Stimulated activated naive CD4-positive, alpha-beta T cell treated with Interleukin-2 at 50 U/mL for 16 hours (primary cell): Measurements from ENCODE around the gene NPNT.

Experiments used
- DNase-seq: peaks from one replicate; lab custom pipeline; 2025; lab: John Stamatoyannopoulos, UW

NPNT gene

GRCh38 chr4:105969575-105969974 lies 74.3 kb downstream of the NPNT start:
- no peak for DNase-seq

DNA sequence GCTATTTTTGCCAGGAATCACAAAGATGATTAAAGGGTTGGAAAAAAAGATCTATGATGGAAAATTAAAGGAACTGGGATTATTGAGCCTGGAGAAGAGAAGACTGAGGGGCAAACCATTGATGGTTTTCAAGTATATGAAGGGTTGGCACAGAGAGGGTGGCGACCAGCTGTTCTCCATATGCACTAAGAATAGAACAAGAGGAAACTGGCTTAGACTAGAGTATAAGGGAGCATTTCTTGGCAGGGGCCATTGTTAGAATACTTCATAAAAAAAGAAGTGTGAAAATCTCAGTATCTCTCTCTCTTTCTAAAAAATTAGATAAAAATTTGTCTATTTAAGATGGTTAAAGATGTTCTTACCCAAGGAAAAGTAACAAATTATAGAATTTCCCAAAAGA lies 75.1 kb downstream of the NPNT start:
- DNase-seq: no peak

GRCh38 chr4:105971036-105971435 lies 75.8 kb downstream of the NPNT start:
- DNase-seq: no peak

DNA sequence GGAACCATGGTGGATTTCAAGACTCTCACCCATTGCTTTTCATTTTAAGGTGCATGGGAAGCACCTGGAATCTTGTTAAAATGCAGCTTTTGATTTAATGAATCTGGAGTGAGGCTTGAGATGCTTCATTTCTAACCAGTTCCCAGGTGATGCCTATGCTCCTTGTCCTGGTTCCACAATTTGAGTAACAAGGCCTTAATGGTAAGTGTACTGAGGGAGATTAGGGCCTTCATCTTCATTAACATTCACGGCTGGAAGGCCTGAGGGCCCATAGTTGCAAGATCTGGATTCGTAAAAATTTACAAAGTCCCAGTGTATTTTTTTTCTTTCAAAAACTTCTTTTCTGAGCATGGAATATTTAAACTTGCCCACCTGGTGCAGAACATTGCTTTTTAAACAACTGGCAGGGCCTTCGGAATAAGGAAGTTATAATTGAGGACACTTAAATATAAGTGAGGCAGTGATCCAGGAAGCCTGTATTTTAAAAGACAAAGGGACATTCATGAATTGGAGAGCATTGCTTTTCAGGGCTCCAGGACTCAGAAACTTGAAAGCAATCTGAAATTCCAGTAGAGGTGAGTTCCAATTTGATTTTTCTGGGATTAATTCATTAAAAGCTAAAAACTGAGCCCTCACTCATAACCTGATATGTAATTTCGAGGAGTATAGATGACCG lies 77.8 kb downstream of the NPNT start:
- no peak for DNase-seq

GRCh38 chr4:105976915-105977314 lies 81.6 kb downstream of the NPNT start:
- no peak for DNase-seq

DNA sequence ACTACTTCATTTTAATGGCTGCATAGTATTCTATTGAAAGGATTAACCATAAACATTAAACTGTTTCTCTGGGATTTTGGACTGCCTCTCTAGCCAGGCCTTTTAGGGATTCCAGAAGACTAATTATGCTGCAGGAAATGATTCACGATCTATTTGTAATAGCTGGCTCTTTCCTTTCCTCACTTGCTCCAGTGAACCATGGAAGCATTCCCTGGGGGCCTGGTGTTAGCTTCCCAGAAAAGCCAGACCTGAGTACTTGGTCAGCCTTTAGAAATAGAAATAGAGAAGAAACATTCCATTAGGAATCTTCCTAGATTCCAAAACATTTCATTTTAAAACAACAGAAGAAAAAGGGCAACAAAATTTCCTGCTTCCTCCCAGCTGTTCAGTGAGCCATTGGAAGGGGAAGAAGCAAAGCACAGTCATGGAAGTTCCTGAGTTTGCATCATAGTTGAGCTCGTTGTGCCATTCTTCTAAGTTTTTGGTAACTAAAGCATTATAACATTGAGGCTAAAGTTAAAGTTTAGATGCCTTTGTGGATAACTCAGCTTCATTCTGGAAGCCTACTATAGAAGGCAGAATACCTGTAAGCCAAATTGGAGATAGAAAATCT lies 83.5 kb downstream of the NPNT start:
- no peak for DNase-seq

DNA sequence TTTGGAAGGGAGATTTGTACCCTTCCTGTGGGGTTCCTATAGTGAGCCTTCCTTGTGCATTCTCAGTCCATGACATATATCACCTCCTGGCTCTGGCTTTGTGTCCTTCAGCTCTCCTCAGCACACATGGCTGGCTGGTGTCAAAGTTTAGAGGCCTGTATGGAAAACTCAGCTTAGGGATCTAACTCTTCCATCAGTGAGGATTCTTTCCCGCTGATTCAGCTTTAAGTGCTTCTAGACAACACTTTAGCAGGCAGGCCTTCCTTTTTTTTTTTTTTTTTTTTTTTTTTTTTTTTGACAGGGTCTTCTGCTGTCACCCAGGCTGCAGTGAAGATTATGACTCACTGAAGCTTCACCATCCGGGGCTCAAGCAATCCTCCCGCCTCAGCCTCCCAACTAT lies 84.2 kb downstream of the NPNT start:
- DNase-seq: no peak

DNA sequence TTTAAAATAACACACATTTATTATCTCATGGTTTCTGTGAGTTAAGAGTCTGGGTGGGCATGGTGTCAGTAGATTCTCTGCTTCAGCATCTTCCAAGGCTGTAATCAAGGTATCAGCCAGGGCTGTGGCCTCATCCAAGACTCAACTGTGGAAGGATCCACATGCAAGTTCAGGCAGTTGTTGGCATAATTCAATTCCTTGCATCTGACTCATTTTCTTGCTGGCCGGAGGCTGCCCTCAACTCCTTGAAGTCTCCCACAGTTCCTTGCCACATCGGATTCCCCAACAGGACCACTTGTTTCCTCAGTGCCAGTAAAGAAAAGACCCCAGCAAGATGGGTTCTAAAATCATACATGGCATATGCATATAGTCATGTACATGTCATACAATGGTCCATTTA lies 93.4 kb downstream of the NPNT start:
- DNase-seq: no peak

- no peak for DNase-seq
Observed at GRCh38 chr4:105989485-105990242, 94.4 kb downstream of the NPNT start.

GRCh38 chr4:105990933-105991332 lies 95.7 kb downstream of the NPNT start:
- DNase-seq: no peak

DNA sequence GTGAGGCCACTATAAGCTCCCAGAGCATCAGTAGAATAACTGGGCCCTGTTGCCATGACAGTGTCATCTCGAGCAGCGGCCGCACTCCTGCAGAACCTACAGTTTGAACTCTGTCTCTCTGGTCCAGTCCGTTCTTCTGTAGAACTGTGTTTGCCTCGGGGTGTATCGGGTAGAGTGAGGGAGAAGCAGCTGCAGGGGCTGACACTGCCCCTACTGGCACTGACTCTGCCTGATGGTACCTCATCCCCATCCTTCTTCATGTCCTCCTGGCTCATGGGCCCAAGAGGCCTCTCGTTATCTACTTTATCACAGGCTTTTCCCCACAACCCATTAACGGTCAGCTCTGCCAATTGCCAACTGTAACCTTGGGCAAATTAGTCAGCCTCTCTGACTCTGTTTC lies 96.5 kb downstream of the NPNT start:
- DNase-seq: no peak

GRCh38 chr4:105992641-105993305 lies 97.5 kb downstream of the NPNT start:
- no peak for DNase-seq

DNA sequence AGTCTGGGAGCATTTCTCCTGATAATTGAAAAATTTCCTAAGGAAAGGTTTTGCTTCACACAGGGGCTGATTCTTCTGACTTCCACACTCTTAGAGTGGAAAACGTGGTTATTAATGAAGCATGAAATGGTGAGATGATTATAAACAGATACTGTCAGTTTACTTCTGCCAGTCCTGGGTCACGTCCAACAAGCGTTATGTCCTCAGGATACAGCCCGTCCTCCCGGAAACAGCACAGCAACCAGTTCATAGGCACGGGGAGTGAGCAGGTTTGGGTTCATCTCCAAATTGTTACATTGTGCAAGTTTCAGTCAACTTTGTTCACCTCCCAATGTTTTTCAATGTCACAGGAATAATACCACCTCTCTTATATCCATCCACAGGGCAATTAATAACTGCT lies 98.8 kb downstream of the NPNT start:
- DNase-seq: no peak

GRCh38 chr4:105994841-105995501 lies 99.7 kb downstream of the NPNT start:
- no peak for DNase-seq

DNA sequence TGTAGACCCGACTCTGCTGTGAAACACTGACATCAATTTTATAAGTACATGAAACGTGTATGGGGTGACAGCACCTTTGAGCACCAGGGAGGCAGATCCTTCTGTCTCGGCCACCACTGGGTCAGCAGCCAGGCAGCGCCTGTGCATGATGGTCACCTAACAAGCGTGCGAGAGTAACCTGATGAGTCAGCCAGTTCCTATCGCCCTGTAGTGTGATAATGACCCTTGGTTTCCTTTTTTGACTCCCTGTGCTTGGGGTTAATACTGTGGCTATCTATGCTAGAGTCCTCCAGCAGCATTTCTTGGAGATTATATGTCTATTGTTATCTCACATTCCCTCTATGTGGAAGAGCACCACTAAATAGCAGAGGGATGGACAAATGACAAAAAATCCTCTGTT lies 101.6 kb downstream of the NPNT start:
- no peak for DNase-seq

DNA sequence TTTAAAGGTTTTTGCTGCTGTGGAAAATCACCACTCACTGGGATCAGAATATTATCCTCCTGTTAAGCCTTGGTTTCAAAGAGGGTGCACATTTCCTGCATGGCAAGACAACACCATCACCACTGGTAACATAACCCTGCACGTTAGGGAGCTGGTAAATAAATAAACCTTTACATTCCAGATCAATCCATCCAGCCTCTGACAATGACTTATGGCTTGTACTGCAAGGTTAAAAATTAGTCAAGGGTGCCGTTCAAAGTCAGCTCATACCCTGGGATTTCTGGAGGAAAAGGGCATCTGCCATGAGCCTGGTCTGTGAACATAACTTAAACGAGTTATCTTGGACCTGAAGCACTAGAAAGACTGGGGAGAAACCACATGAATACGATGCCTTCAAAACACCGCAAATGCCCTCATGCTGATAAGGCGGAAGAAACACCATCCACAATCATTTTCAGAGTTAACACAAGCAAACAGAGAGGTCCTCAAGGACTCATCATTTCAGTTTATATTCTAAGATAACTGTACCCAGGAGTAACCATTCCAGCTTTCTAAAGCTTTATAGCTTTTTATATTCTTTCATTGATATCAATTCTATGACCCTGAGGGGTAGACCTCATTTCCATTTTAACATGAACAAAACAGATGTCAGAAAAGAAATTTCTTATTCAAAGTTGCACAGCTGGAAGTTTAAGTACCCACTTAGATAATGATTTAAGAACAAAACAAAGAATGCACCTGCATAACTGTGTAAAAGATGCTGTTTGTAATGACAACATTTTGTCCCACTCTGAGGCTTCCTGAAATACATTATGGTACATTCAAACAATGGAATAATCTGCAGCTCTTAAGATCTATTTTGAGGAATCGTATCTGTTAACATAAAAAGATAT lies 103.1 kb downstream of the NPNT start:
- DNase-seq: no peak

DNA sequence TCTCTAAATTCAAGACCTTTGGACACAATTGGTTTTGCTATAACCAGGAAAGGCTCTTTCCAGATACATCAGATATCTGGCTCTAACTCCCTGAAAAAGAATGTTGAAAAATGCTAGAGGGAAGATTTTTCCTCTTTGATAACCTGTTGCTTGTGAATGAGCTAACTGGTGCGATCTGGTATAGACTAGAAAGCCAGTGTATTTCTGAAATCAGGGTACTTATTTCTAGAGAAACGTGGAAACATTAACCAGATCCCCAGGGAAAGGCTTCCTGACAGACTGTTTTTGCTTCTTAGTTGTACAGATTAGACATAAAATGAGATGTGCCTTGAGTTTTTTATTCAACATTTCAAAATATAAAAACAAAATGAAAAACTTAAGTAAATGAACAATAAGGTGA lies 107.7 kb downstream of the NPNT start:
- DNase-seq: no peak

DNA sequence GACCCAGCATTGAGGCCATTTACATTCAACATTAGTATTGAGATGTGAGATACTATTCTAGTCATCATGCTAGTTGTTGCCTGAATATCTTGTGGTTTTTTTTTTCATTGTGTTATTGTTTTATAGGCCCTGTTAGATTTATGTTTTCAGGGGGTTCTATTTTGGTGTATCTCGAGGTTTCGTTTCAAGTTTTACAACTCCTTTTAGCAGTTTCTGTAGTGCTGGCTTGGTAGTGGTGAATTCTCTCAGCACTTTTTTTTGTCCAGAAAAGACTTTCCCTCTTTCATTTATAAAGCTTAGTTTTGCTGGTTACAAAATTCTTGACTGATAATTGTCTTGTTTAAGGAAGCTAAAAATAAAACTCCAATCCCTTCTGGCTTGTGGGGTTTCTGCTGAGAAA lies 115.5 kb downstream of the NPNT start:
- no peak for DNase-seq

DNA sequence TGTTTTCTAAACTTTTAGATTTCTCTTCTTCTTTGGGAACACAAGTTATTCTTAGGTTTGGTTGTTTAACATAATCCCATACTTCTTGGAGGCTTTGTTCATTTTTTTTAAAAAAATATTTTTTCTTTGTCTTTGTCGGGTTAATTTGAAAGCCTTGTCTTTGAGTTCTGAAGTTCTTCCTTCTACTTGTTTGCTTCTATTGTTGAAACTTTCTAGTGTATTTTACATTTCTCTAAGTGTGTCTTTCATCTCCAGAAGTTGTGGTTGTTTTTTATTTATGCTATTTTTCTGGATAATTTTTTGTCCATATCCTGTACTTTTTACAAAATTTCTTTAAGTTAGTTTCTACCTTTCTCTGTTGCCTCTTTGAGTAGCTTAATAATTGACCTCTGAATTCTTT lies 116.1 kb downstream of the NPNT start:
- no peak for DNase-seq

- no peak for DNase-seq
Observed at GRCh38 chr4:106017975-106018374, 122.7 kb downstream of the NPNT start.

GRCh38 chr4:106019771-106020170 lies 124.5 kb downstream of the NPNT start:
- no peak for DNase-seq
